A549 (cell line): ENCODE measurements around the gene CHMP6. TPM values are rescaled to one million over a fixed set of nuclear protein-coding genes. Genes with fewer than 3 reads are reported as not detected.

ENCODE experiments used
- ATAC-seq, 2 experiments: fragments of 200-7000 bp in 1 of 2; fragments of >200 bp in 1 of 2; cut with Nextera tagmentation in 1 of 2; cut with Tn5 transposase in 1 of 2; 3 replicates each; pipeline versions ENCODE4 v1.8.0 to v1.9.1; 2018 to 2020; ENCODE audit warnings: mild to moderate bottlenecking in 1 of 2, moderate library complexity in 1 of 2
- CTCF ChIA-PET: fragments of 300-600 bp; sonication (Branson Sonifier 250); formaldehyde crosslinking; extraction: SDS; loops from one replicate; lab custom pipeline; 2021; ENCODE audit warnings: antibody characterized with exemption, inconsistent platforms; lab: Yijun Ruan, JAX
- POLR2A ChIA-PET: fragments of 350-600 bp; formaldehyde crosslinking; extraction: SDS; loops from one replicate; lab custom pipeline; 2021; ENCODE audit warnings: antibody characterized with exemption, inconsistent platforms; lab: Yijun Ruan, JAX
- DNase-seq, 2 experiments: peaks; one replicate each; pipeline versions ENCODE4 v3.0.0 to v3.0.0-alpha.2; 2011 to 2016; ENCODE audit warnings: low read depth in 1 of 2, low spot score in 1 of 2
- FAIRE-seq: peaks from 2 replicates; lab custom pipeline; 2011; peaks lifted over from hg19 to GRCh38; lab: Jason Lieb, UNC
- H3K27ac ChIP-seq, 2 experiments: fragments of >200 bp; sonication (Bioruptor Twin); formaldehyde crosslinking; 3 replicates each; pipeline ENCODE4 v1.5.1; 2016 to 2017
- H3K4me1 ChIP-seq: fragments of >200 bp; sonication (Bioruptor Twin); formaldehyde crosslinking; 3 replicates; pipeline ENCODE4 v1.6.1; 2016
- H3K4me2 ChIP-seq: fragments of >200 bp; sonication (Bioruptor Twin); formaldehyde crosslinking; 3 replicates; pipeline ENCODE4 v1.6.1; 2016
- H3K4me3 ChIP-seq: fragments of >200 bp; sonication (Bioruptor Twin); formaldehyde crosslinking; 3 replicates; pipeline ENCODE4 v1.5.1; 2016
- H3K9me3 ChIP-seq: fragments of >200 bp; sonication (Bioruptor Twin); formaldehyde crosslinking; 3 replicates; pipeline ENCODE4 v1.6.1; 2016
- BHLHE40 ChIP-seq: IDR thresholded peaks from 2 replicates; pipeline ENCODE4 v1.6.1; 2012; ENCODE audit warnings: low read depth, low read length, inconsistent platforms
- CBX8 ChIP-seq: fragments of 200-600 bp; sonication (generic); IDR thresholded peaks from 2 replicates; pipeline ENCODE4 v1.6.1; 2016
- CHD2 ChIP-seq: fragments of 150-350 bp; IDR thresholded peaks from 2 replicates; pipeline ENCODE4 v1.6.1; 2014; ENCODE audit warnings: low read length; ENCODE audit not compliant: partially characterized antibody
- EHMT2 ChIP-seq: fragments of 200-600 bp; sonication (generic); IDR thresholded peaks from 2 replicates; pipeline ENCODE4 v1.6.1; 2016; ENCODE audit warnings: antibody characterized with exemption, low read depth, mild to moderate bottlenecking, moderate library complexity
- ELK1 ChIP-seq: fragments of 150-350 bp; IDR thresholded peaks from 2 replicates; pipeline ENCODE4 v1.6.1; 2014; ENCODE audit warnings: low read depth, mild to moderate bottlenecking, low read length
- FOXS1 ChIP-seq: fragments of 250-450 bp; sonication (Bioruptor Pico); IDR thresholded peaks from 2 replicates; pipeline ENCODE4 v1.5.0; 2020; ENCODE audit warnings: mild to moderate bottlenecking, moderate library complexity
- HEYL ChIP-seq: fragments of 250-450 bp; sonication (Bioruptor Pico); IDR thresholded peaks from 2 replicates; pipeline ENCODE4 v1.8.0; 2021; ENCODE audit warnings: mild to moderate bottlenecking, moderate library complexity
- HMGXB4 ChIP-seq: fragments of 250-450 bp; sonication (Bioruptor Pico); IDR thresholded peaks from 2 replicates; pipeline ENCODE4 v1.5.0; 2021; ENCODE audit warnings: mild to moderate bottlenecking, moderate library complexity, borderline replicate concordance
- HOXB13 ChIP-seq: fragments of 250-450 bp; sonication (Bioruptor Pico); IDR thresholded peaks from 2 replicates; pipeline ENCODE4 v1.5.0; 2020; ENCODE audit warnings: low read depth, mild to moderate bottlenecking, moderate library complexity
- HOXB5 ChIP-seq: fragments of 250-450 bp; sonication (Bioruptor Pico); IDR thresholded peaks from 2 replicates; pipeline ENCODE4 v1.5.0; 2020; ENCODE audit warnings: mild to moderate bottlenecking, moderate library complexity
- KDM1A ChIP-seq: fragments of 200-600 bp; sonication (generic); IDR thresholded peaks from 2 replicates; pipeline ENCODE4 v1.6.1; 2016; ENCODE audit warnings: low read depth, mild to moderate bottlenecking
- NFE2L2 ChIP-seq: fragments of 150-350 bp; conservative IDR thresholded peaks from 2 replicates; pipeline ENCODE4 v1.6.1; 2014; ENCODE audit warnings: low read length
- NPAS2 ChIP-seq: fragments of 250-450 bp; sonication (Bioruptor Pico); IDR thresholded peaks from 2 replicates; pipeline ENCODE4 v1.8.0; 2022; ENCODE audit warnings: mild to moderate bottlenecking, moderate library complexity, borderline replicate concordance
- NR3C1 ChIP-seq: fragments of >200 bp; sonication (Bioruptor Twin); formaldehyde crosslinking; IDR thresholded peaks from 3 replicates; pipeline ENCODE4 v1.6.1; 2017
- PBX3 ChIP-seq: IDR thresholded peaks from 2 replicates; pipeline ENCODE4 v1.6.1; 2012
- RCOR1 ChIP-seq: fragments of 150-350 bp; IDR thresholded peaks from 2 replicates; pipeline ENCODE4 v1.6.1; 2014; ENCODE audit warnings: antibody characterized with exemption, low read length, low read depth
- RFX5 ChIP-seq: fragments of 450-650 bp; IDR thresholded peaks from 2 replicates; pipeline ENCODE4 v1.7.1; 2014; ENCODE audit warnings: antibody characterized with exemption, mild to moderate bottlenecking, moderate library complexity
- RNF2 ChIP-seq: fragments of 200-600 bp; sonication (generic); IDR thresholded peaks from 2 replicates; pipeline ENCODE4 v1.6.1; 2016; ENCODE audit warnings: low read depth, mild to moderate bottlenecking, antibody characterized with exemption, moderate library complexity, borderline replicate concordance
- SMC3 ChIP-seq: fragments of >200 bp; sonication (Bioruptor Twin); formaldehyde crosslinking; IDR thresholded peaks from 3 replicates; pipeline ENCODE4 v1.6.1; 2018; ENCODE audit warnings: inconsistent platforms
- SREBF2 ChIP-seq: fragments of 450-650 bp; IDR thresholded peaks from 2 replicates; pipeline ENCODE4 v1.6.1; 2014; ENCODE audit warnings: mild to moderate bottlenecking, moderate library complexity
- TP53 ChIP-seq: fragments of 250-450 bp; sonication (Bioruptor Pico); IDR thresholded peaks from 2 replicates; pipeline ENCODE4 v1.5.0; 2021; ENCODE audit warnings: mild to moderate bottlenecking, moderate library complexity
- USF2 ChIP-seq: fragments of 450-650 bp; IDR thresholded peaks from 2 replicates; pipeline ENCODE4 v1.6.1; 2014; ENCODE audit warnings: antibody characterized with exemption
- ZC3H11A ChIP-seq: fragments of 450-650 bp; IDR thresholded peaks from 2 replicates; pipeline ENCODE4 v1.6.1; 2014; ENCODE audit warnings: antibody characterized with exemption, mild to moderate bottlenecking
- ZFP36 ChIP-seq: fragments of 450-650 bp; IDR thresholded peaks from 2 replicates; pipeline ENCODE4 v1.6.1; 2014; ENCODE audit warnings: borderline replicate concordance; ENCODE audit not compliant: partially characterized antibody
- ZNF302 ChIP-seq: fragments of 250-450 bp; sonication (Bioruptor Pico); IDR thresholded peaks from 2 replicates; pipeline ENCODE4 v1.9.0; 2021; ENCODE audit warnings: inconsistent platforms, mild to moderate bottlenecking, moderate library complexity
- ZSCAN20 ChIP-seq: fragments of 250-450 bp; sonication (Bioruptor Pico); IDR thresholded peaks from 2 replicates; pipeline ENCODE4 v1.8.0; 2022; ENCODE audit warnings: mild to moderate bottlenecking, moderate library complexity
- WGBS: methylation state at CpG from one replicate; pipeline ENCODE4 v1.1.6; 2017; ENCODE audit errors: missing lambda C conversion rate; 5-methylcytosine and 5-hydroxymethylcytosine counted together
- polyA plus RNA-seq, 4 experiments: library from polyadenylated mRNA; depleted of rRNA in 3 of 4; stranded (reverse); fragments of >200 nt; fragmentation: RNase III in 1 of 4; extraction: RNeasy Plus Mini Kit Qiagen cat#74134 plus additional on column Dnase treatment in 1 of 4; gene quantifications; 2 replicates in 3 of 4; 3 replicates in 1 of 4; pipeline ENCODE4 v1.2.3, GENCODE V29; 2011 to 2017

Gene CHMP6
- polyA plus RNA-seq, 2 of the 4 experiments (the other 2 are of a cell fraction): 28.9 to 30.8 TPM

GRCh38 chr17:81020443-81020766, 28.8 kb downstream of the CHMP6 start:
- DNase-seq (no peak), ATAC-seq (0 out of 6 replicates have a peak, but pooled peaks of 1 of the 2 experiments have one; percentile 2), FAIRE-seq (no peak)
- H3K27ac ChIP-seq: no peak overlapping the region
- POLR2A ChIA-PET: no interaction called here
- H3K9me3 ChIP-seq: peaks cover 9% of the 10 kb centered on the region; the same call in 1 of the 3 replicates
- no peak overlapping the region for H3K4me2 ChIP-seq
- 0 out of 3 replicates have a peak, but pooled peaks cover 7% of the 10 kb centered on the region for H3K4me1 ChIP-seq
- TF ChIP-seq FOXS1 (CRISPR knock-in tag) (no peak), HMGXB4 (CRISPR knock-in tag) (no peak), PBX3 (no peak)
- no peak overlapping the region for H3K4me3 ChIP-seq
- CTCF ChIA-PET: interaction anchor here (0.8 to 37.9 kb wide), 12 partner anchors 8 to 123 kb away, joined by 3 to 880 read pairs (median 4); partner anchors contain the start of gene CHMP6
- WGBS: 73% methylated on average over 11 of the region's 11 CpGs

GRCh38 chr17:81020767-81021497, 29.3 kb downstream of the CHMP6 start:
- peak; percentile 6 to 10; a peak in 1 of 6 replicates for ATAC-seq

GRCh38 chr17:81021531-81022343, 30.1 kb downstream of the CHMP6 start:
- no peak for FAIRE-seq
- CTCF ChIA-PET: interaction anchor here (0.7 to 37.9 kb wide), 16 partner anchors 9 to 212 kb away, joined by 3 to 880 read pairs (median 6); no protein-coding TSS in a partner anchor
- H3K4me2 ChIP-seq: no peak overlapping the region
- peaks cover 2% of the 10 kb centered on the region; the same call in 1 of the 3 replicates for H3K9me3 ChIP-seq
- POLR2A ChIA-PET: no interaction called here
- DNase-seq: no peak
- 85% methylated on average over 19 of the region's 19 CpGs for WGBS
- TF ChIP-seq ZSCAN20 (no peak), KDM1A (no peak), HEYL (CRISPR knock-in tag) (no peak), NFE2L2 (no peak), RFX5 (no peak), RCOR1 (no peak), HOXB13 (CRISPR knock-in tag) (no peak), CBX8 (no peak), EHMT2 (no peak), TP53 (no peak), NPAS2 (CRISPR knock-in tag) (no peak), CHD2 (no peak), ZC3H11A (no peak), SREBF2 (no peak)
- H3K27ac ChIP-seq: no peak overlapping the region
- no peak for ATAC-seq
- no peak overlapping the region for H3K4me3 ChIP-seq
- H3K4me1 ChIP-seq: 0 out of 3 replicates have a peak, but pooled peaks cover 7% of the 10 kb centered on the region

More at GRCh38 chr17:81020767-81021497, 29.3 kb downstream of the CHMP6 start:
- no peak for DNase-seq
- no peak overlapping the region for H3K4me3 ChIP-seq
- H3K4me2 ChIP-seq: no peak overlapping the region
- 79% methylated on average over 24 of the region's 24 CpGs for WGBS
- CTCF ChIA-PET: interaction anchor here (0.8 to 37.9 kb wide), 8 partner anchors 8 to 123 kb away, joined by 3 to 880 read pairs (median 6); no protein-coding TSS in a partner anchor
- 0 out of 3 replicates have a peak, but pooled peaks cover 7% of the 10 kb centered on the region for H3K4me1 ChIP-seq
- TF ChIP-seq ZFP36: no peak
- TF ChIP-seq ZNF302 (CRISPR knock-in tag): no peak
- TF ChIP-seq USF2: no peak
- no peak for TF ChIP-seq RNF2
- TF ChIP-seq SREBF2: no peak
- no peak for TF ChIP-seq SMC3
- no peak for TF ChIP-seq FOXS1 (CRISPR knock-in tag)
- no peak for TF ChIP-seq BHLHE40
- no peak for TF ChIP-seq HOXB5 (CRISPR knock-in tag)
- no peak for TF ChIP-seq NR3C1
- TF ChIP-seq ELK1: no peak
- TF ChIP-seq, all 56 proteins: peak for 0
- POLR2A ChIA-PET: no interaction called here
- Histone ChIP-seq H3K9me3 (peaks cover 8% of the 10 kb centered on the region; the same call in 1 of the 3 replicates), H3K27ac (no peak overlapping the region)
- no peak for FAIRE-seq
